Spleen (tissue), 13 donors: ENCODE results near the gene P2RX2. TPM values are rescaled to one million over a fixed set of nuclear protein-coding genes. Genes with fewer than 3 reads are reported as not detected.

Experiments used
- DNase-seq: peaks from one replicate; pipeline ENCODE4 v3.0.0-alpha.2; 2020
- H3K27ac ChIP-seq, 8 donors: fragments of 200-600 bp; sonication (generic) in 7 of 8; 1 replicate in 4 of 8; 2 replicates in 4 of 8; pipeline versions ENCODE4 v1.5.0 to v1.8.0; 2016 to 2021; ENCODE audit warnings: inconsistent platforms in 4 of 8, mild to moderate bottlenecking in 4 of 8, moderate library complexity in 1 of 8
- H3K27me3 ChIP-seq, 7 donors: fragments of 200-600 bp; sonication (generic) in 6 of 7; replicated peaks in 1 of 7; 1 replicate in 4 of 7; 2 replicates in 3 of 7; pipeline versions ENCODE4 v1.5.0 to v1.8.0; 2016 to 2021; ENCODE audit warnings: inconsistent platforms in 3 of 7, mild to moderate bottlenecking in 1 of 7
- H3K36me3 ChIP-seq, 6 donors: fragments of 200-600 bp; sonication (generic) in 5 of 6; 1 replicate in 4 of 6; 2 replicates in 2 of 6; pipeline versions ENCODE4 v1.5.0 to v1.8.0; 2016 to 2021; ENCODE audit warnings: inconsistent platforms in 2 of 6
- H3K4me1 ChIP-seq, 6 donors: fragments of 200-600 bp; sonication (generic) in 5 of 6; 1 replicate in 3 of 6; 2 replicates in 3 of 6; pipeline versions ENCODE4 v1.5.0 to v1.8.0; 2016 to 2021; ENCODE audit warnings: inconsistent platforms in 3 of 6
- H3K4me3 ChIP-seq, 8 donors: fragments of 200-600 bp; sonication (generic) in 7 of 8; 1 replicate in 4 of 8; 2 replicates in 4 of 8; pipeline versions ENCODE4 v1.5.0 to v1.8.0; 2016 to 2021; ENCODE audit warnings: inconsistent platforms in 4 of 8, mild to moderate bottlenecking in 4 of 8, moderate library complexity in 2 of 8
- H3K9me3 ChIP-seq, 8 donors: fragments of 200-600 bp; sonication (generic) in 7 of 8; 1 replicate in 4 of 8; 2 replicates in 4 of 8; pipeline versions ENCODE4 v1.5.0 to v1.8.0; 2016 to 2021; ENCODE audit warnings: inconsistent platforms in 4 of 8
- CTCF ChIP-seq, 11 experiments: fragments of 200-600 bp in 7 of 11; fragments of 450-650 bp in 4 of 11; sonication (generic) in 4 of 11; IDR thresholded peaks in 8 of 11; conservative IDR thresholded peaks in 3 of 11; 1 replicate in 7 of 11; 2 replicates in 4 of 11; pipeline versions ENCODE4 v1.4.0 to v1.8.0; 2016 to 2021; ENCODE audit warnings: antibody characterized with exemption in 11 of 11, inconsistent platforms in 4 of 11, mild to moderate bottlenecking in 1 of 11
- POLR2A ChIP-seq, 3 donors: fragments of 450-650 bp; IDR thresholded peaks; one replicate each; pipeline ENCODE4 v1.5.1; 2017; ENCODE audit warnings: antibody characterized with exemption in 3 of 3, mild to moderate bottlenecking in 1 of 3
- POLR2AphosphoS5 ChIP-seq, 3 donors: sonication (generic); formaldehyde crosslinking; IDR thresholded peaks; one replicate each; pipeline ENCODE4 v1.5.1; 2017; ENCODE audit warnings: antibody characterized with exemption in 3 of 3
- WGBS, 5 donors: extraction: QIAGEN DNeasy Blood & Tissue Kit in 3 of 5; methylation state at CpG; one replicate each; pipeline versions ENCODE4 v1.1.5 to v1.1.7; 2013 to 2018; 5-methylcytosine and 5-hydroxymethylcytosine counted together
- intact Hi-C: fragments of 100-400 bp; cut with DNase I; formaldehyde crosslinking; loops from one replicate; pipeline ENCODE4 v1.15.0; 2023; ENCODE audit warnings: low total_unique reads
- long read RNA-seq, 2 donors: transcript quantifications; one replicate each; lab custom pipeline, GENCODE V29; 2026
- polyA plus RNA-seq, 3 donors: library from polyadenylated mRNA; stranded (reverse); fragments of 200-250 nt; gene quantifications; one replicate each; pipeline ENCODE4 v1.2.1, GENCODE V29; 2013
- total RNA-seq, 7 donors: library from RNA; depleted of rRNA in 3 of 7; stranded (reverse); fragments of >200 nt in 3 of 7; fragmentation: NEBNext Ultra II Directional in 4 of 7; extraction: Animal tissue kit (Norgen Biotek cat#: 25700) in 4 of 7; gene quantifications; one replicate each; pipeline versions ENCODE4 v1.1.0 to v1.2.1, GENCODE V29; 2016 to 2021
- donor health status: healthy with polysubstance abuse.
- donor health status: DM: no; HTN: no; CAD: no; lungs with moderate emphysema.
- donor health status: DM: no; HTN: no; CAD: no.
- donor health status: Bipolar disorder and iron deficiency.
- donor health status: healthy.
- donor health status: DM: no; HTN: no; CAD: no.
- donor health status: DM: yes; HTN: yes; CAD: no.

P2RX2 gene
- total RNA-seq: 1 to 10 TPM in 5 of 7 donors, under 1 TPM in 2; 0.77 to 3.0 (median 1.7) TPM
- 1 to 10 TPM; 2.8 to 4.5 (median 2.9) TPM for polyA plus RNA-seq
- long read RNA-seq, donor 1: 0 reads
- long read RNA-seq, donor 2: 0 reads

DNA sequence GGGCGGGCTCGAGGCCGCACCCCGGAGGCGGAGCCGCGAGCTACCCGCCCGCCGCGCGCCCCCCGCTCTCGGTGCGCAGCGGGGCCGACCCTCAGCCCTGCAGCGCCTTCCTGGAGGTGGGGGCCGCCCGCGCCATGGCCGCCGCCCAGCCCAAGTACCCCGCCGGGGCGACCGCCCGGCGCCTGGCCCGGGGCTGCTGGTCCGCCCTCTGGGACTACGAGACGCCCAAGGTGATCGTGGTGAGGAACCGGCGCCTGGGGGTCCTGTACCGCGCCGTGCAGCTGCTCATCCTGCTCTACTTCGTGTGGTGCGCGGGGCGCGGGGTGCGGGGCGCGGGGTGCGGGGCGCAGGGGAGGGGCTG is at the start of gene P2RX2:
Gene P2RX2, plus strand, starts transcription at position 94 of the 361 bp plus-strand sequence. Its CDS starts 41 bp downstream, at position 135.
- Histone ChIP-seq H3K9me3 (peaks cover 0 to 23% (median 12%) of the 10 kb centered on the region in 8 donors), H3K36me3 (peaks cover 0 to 7% (median under 1%) of the 10 kb centered on the region in 6 donors), H3K4me1 (peaks cover 7 to 52% (median 25%) of the 10 kb centered on the region in 6 donors), H3K27me3 (peaks cover 0 to 63% (median 46%) of the 10 kb centered on the region in 7 donors), H3K4me3 (peak within 1 kb of the TSS in 3 of 8 donors; percentile 19 to 54 (median 22)), H3K27ac (no peak within 1 kb of the TSS)
- TF ChIP-seq POLR2AphosphoS5 (IDR thresholded peaks at IDR 0.05): no peak
- TF ChIP-seq POLR2A (IDR thresholded peaks at IDR 0.05): no peak
- TF ChIP-seq CTCF (IDR thresholded peaks at IDR 0.05 in 8 of 11, conservative IDR thresholded peaks at IDR 0.05 in 3 of 11): no peak
- intact Hi-C loops: loop anchor here (5.0 to 10.0 kb wide), 2 partner anchors 201 to 464 kb away; no protein-coding TSS in a partner anchor
- DNase-seq: no peak
- WGBS, 5 donors: 7 to 13% (median 8%) methylated on average over 26 to 49 of the region's 49 CpGs; no CpG with 5 or more reads in 2 of the 5 donors

GRCh38 chr12:132568826-132569480 is 49.6 kb upstream of the P2RX2 start:
- no peak overlapping the region for H3K4me3 ChIP-seq
- no peaks in the 10 kb centered on the region for H3K27me3 ChIP-seq
- 76 to 81% (median 78%) methylated on average over 10 to 17 of the region's 17 CpGs for WGBS, 5 donors
- intact Hi-C loops: no loop called here
- H3K36me3 ChIP-seq: peaks cover 0 to 95% (median 27%) of the 10 kb centered on the region in 6 donors
- DNase-seq: no peak
- TF ChIP-seq POLR2AphosphoS5 (IDR thresholded peaks at IDR 0.05): peak in 2 of 3 donors; percentile 58 to 60
- no peak for TF ChIP-seq POLR2A (IDR thresholded peaks at IDR 0.05)
- peaks cover 0 to 12% (median 4%) of the 10 kb centered on the region in 6 donors for H3K4me1 ChIP-seq
- H3K27ac ChIP-seq: no peak overlapping the region
- H3K9me3 ChIP-seq: no peaks in the 10 kb centered on the region

DNA sequence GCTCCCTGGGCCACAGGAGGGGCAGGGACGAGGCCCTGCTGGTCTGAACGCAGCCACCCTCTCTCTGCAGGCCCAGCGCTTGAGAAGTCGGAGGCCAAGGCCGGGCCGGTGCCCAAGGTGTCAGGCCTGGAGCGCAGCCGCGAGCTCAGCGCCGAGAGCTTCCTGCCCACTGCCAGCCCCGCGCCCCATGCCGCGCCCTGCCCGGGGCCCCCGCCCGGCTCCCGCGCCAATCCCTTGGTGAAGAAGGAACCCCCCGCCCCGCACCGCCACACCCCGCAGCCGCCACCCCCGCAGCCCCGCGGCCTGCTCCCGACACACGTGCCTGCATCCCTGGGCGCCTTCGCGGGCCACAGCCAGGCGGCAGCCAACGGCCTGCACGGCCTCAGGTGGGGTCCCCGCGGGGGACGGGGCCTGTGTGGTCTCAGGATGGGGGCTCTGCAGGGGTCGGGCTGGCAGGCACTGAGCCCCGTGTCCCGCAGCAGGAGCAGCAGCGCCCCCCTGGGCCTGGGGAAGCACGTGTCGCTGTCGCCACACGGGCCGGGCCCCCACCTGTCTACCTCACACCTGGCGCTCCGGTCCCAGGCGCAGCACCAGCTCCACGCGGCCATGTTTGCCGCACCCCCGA is 48.6 kb upstream of the P2RX2 start:
- intact Hi-C loops: no loop called here
- no peak for TF ChIP-seq POLR2A (IDR thresholded peaks at IDR 0.05)
- TF ChIP-seq POLR2AphosphoS5 (IDR thresholded peaks at IDR 0.05): no peak
- TF ChIP-seq CTCF (IDR thresholded peaks at IDR 0.05 in 8 of 11, conservative IDR thresholded peaks at IDR 0.05 in 3 of 11): no peak
- no peaks in the 10 kb centered on the region for H3K27me3 ChIP-seq
- H3K4me1 ChIP-seq: peaks cover 0 to 12% (median 4%) of the 10 kb centered on the region in 6 donors
- no peak overlapping the region for H3K4me3 ChIP-seq
- 96 to 100% (median 97%) methylated on average over 13 to 55 of the region's 55 CpGs for WGBS, 5 donors
- no peaks in the 10 kb centered on the region for H3K9me3 ChIP-seq
- no peak for DNase-seq
- peaks cover 0 to 100% (median 37%) of the 10 kb centered on the region in 6 donors for H3K36me3 ChIP-seq
- no peak overlapping the region for H3K27ac ChIP-seq

DNA sequence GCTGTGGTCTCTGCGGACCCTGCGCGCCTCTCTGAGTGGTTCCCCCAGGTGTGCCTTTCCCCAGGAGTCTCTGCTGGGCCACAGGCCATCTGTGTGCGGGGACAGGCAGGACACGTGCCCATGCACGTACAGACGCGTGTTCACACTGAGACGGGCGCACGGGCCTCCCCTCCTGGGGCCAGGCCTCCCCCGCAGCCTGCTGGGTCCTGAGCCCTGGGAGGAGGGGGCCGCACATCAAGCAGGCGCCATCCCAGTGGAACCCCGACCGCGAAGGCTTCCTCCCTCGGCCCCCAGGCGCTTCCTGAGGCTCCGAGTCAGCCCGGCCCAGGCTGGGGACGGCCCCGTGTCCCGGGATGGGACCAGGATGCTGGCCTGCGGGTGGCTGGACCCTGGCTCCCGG is 47.9 kb upstream of the P2RX2 start:
- H3K9me3 ChIP-seq: no peaks in the 10 kb centered on the region
- WGBS, 5 donors: 93 to 99% (median 94%) methylated on average over 13 to 26 of the region's 26 CpGs
- TF ChIP-seq POLR2AphosphoS5 (IDR thresholded peaks at IDR 0.05) (no peak), CTCF (IDR thresholded peaks at IDR 0.05 in 8 of 11, conservative IDR thresholded peaks at IDR 0.05 in 3 of 11) (no peak), POLR2A (IDR thresholded peaks at IDR 0.05) (no peak)
- intact Hi-C loops: no loop called here
- H3K36me3 ChIP-seq: peaks cover 0 to 100% (median 43%) of the 10 kb centered on the region in 6 donors
- H3K27ac ChIP-seq: no peak overlapping the region
- H3K4me3 ChIP-seq: no peak overlapping the region
- no peak for DNase-seq
- no peaks in the 10 kb centered on the region for H3K27me3 ChIP-seq
- peaks cover 0 to 12% (median 4%) of the 10 kb centered on the region in 6 donors for H3K4me1 ChIP-seq
